NK-92 (cell line): ENCODE measurements around the gene GLI2.

Experiments
- DNase-seq: peaks from one replicate; lab custom pipeline; 2025; ENCODE audit not compliant: unreplicated experiment; lab: John Stamatoyannopoulos, UW

The GLI2 gene

DNA sequence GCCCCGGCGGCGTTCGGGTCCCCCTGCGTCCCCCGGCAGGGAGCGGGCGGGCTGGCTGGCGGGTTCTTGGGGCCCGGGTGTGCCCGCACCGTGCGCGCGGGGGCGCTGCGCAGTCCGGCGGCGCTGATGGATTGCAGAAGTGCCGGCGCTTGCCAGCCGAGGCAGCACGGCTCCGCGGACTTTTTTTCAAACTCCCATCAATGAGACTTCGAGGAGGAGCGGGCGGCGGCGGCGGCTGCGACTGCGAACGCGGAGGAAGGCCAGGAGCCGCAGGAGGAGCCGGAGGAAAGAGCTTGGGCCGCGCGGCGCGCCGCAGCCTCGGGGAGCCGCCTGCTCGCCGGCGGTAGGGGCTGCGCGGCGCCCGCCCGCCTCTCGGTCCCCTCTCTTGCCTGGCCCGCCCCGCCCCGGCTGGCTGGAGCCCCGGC lies at the start of gene GLI2:
TSS of gene GLI2 (plus strand) at position 123 of the 425 bp plus-strand sequence. CDS start 61,453 bp downstream, outside the sequence.
- DNase-seq = no peak

- DNase-seq = no peak
Observed at GRCh38 chr2:120685974-120686297, 49.7 kb upstream of the GLI2 start.

DNA sequence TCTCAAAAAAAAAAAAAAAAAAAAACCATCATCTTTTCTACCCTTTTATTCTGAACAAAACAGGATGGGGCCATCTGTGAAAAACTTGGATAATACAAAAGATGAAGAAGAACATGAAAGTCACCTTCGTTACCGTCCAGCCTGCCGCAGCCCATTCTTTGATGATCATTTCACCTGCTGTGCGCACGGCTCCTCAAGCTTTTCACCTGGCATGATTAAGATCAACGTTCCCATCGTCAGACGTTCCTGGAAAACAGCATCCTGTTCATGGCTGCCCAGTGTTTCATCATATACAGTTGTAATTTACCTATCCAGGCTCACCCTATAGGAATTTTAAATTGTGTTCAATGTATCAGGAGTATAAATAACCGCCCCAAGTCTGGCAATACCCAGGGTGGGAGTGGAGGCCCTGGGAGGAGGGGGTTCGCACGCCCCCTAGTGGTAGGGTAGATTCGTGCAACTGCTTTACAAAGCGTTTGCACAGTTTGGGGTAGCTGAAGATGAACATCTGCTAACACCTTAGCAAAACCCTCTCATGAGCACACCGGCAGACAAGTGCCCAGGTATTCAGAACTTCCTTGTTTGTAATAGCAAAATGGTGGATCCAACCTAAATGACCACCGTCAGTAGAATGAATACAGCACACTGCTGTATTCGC lies 49.0 kb upstream of the GLI2 start:
- DNase-seq = no peak

GRCh38 chr2:120687210-120687609 lies 48.5 kb upstream of the GLI2 start:
- DNase-seq = no peak

DNA sequence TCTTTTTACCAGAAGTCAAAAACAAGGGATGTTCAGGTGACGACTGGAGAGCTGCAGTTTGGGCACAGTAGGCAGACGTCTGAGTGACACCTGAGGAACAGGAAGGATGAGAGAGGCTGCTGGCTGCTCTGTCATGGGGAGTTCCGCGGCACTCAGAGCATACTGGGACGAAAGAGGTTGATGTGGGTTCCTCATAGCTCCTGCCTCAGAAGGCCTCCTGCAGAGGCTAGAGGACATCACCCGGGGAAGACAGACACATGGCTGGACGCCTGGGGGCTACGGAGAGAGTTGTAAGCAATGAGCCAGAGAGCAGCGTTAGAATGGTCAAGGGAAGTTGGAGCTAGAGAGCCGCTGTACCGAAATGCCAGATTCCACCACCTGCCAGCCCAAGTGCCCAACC lies 45.1 kb upstream of the GLI2 start:
- no peak for DNase-seq

GRCh38 chr2:120691410-120691809 lies 44.3 kb upstream of the GLI2 start:
- DNase-seq = no peak

DNA sequence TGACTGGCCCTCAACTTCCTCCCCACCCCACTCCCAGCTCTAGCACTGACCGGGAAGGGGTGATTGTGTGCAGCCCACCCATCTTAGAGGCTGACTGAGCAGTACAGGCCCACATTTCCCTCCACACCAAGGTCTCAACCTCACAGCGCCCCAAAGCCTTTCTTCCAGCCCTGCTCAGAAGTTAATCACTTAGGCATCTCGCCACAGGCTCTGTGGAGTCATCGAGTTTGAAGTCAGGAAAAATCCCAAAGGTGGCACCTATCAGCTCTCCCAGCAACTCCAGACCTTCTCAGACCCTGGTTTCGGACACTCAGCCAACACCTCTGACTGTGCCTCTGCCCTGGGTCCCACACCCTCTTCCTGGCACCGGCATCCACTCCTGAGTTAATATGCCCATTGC lies 43.0 kb upstream of the GLI2 start:
- DNase-seq = no peak

DNA sequence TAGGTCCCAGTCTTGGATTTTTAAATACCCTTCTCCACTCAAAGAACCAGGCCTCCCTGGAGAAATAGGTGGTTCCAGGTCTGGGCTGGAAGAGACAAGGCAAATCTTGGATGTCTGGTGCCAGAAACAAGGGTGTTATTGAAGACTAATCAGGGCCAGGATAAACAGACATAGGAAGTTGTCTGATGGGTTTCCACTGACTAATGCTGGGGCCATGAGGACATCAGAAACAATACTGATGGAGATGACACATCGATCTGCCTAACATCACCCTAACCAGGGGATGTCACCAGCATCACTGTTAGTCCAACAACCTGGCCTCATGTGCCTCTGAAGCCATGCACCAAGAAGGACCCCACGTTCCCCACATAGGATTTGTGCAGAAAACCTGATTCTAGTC lies 42.5 kb upstream of the GLI2 start:
- DNase-seq = no peak

DNA sequence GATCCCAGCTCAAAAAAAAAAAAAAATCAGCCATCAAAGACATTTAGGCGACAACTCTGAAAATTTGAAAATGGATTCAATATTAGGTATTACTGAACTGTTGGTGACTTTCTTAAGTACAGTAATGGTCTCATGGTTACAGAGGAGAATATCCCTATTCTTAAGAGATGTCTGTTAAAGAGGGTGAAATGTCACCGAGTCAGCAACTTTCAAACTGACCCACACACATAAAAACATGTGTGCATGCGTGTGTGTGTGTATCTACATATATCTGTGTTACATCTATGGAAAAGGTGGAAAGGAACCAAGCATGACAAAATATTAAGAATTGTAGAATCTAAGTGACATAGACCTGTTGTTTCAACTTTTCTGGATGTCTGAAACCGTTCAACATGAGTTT lies 41.6 kb upstream of the GLI2 start:
- no peak for DNase-seq

DNA sequence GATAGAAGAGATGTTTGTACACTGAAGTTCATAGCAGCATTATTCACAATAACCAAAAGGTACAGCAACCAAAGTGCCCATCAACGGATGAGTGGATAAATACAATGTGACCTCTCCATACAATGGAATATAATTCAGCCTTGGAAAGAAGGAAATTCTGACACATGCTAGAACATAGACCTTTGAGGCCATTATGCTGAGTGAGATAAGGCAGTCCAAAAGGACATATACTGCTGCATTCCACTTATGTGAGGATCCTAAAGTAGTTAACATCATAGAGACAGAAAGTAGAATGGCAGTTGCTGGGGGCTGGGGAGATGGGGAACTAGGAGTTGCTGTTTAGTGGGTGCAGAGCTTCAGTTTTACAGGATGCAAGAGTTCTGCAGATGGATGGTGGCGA lies 38.2 kb upstream of the GLI2 start:
- no peak for DNase-seq

- DNase-seq = no peak
Observed at GRCh38 chr2:120699292-120699691, 36.4 kb upstream of the GLI2 start.

- no peak for DNase-seq
Observed at GRCh38 chr2:120700659-120701058, 35.0 kb upstream of the GLI2 start.

DNA sequence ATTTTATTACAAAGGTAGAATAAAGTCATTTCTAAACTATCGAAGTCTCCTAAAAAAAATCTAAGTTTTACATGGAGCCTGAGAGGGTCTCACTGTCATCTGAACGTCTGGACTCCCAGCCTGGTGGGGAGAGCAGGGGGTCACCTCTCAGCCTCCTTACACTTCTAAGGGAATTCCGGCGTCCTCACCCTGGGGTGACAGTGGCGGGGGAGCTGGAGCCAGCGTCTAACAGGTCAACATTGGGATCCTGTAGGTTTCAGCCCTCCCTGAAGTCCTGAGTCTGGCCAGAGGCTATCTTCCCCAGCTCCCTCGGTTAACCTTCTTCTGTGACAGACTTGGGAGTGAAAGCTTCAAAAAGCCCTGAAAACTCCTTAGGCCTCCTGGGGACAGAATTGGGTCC lies 34.6 kb upstream of the GLI2 start:
- no peak for DNase-seq

GRCh38 chr2:120701499-120701898 lies 34.2 kb upstream of the GLI2 start:
- DNase-seq = no peak

DNA sequence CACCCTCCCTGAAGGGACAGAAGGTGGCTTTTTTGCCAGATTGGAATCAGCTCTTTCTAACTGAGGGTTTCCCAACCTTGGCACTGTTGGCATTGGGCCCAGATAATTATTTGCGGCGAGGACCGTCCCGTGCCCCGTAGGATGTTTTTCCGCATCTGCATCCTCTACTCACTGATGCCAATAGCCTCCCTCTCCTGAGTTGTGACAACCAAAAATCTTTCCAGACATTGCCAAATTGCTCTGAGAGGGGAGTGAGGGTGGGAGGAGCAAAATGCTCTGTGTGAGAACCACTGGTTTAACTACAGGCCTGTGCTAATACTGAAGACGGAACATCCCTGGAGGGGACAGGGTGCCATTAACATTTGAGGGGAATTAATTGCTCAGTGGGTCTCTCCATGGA lies 33.6 kb upstream of the GLI2 start:
- DNase-seq = no peak

GRCh38 chr2:120702801-120703200 lies 32.9 kb upstream of the GLI2 start:
- DNase-seq = no peak

- no peak for DNase-seq
Observed at GRCh38 chr2:120703330-120703994, 32.2 kb upstream of the GLI2 start.

- DNase-seq = no peak
Observed at GRCh38 chr2:120704696-120705095, 31.0 kb upstream of the GLI2 start.

GRCh38 chr2:120707816-120708215 lies 27.9 kb upstream of the GLI2 start:
- DNase-seq = no peak

DNA sequence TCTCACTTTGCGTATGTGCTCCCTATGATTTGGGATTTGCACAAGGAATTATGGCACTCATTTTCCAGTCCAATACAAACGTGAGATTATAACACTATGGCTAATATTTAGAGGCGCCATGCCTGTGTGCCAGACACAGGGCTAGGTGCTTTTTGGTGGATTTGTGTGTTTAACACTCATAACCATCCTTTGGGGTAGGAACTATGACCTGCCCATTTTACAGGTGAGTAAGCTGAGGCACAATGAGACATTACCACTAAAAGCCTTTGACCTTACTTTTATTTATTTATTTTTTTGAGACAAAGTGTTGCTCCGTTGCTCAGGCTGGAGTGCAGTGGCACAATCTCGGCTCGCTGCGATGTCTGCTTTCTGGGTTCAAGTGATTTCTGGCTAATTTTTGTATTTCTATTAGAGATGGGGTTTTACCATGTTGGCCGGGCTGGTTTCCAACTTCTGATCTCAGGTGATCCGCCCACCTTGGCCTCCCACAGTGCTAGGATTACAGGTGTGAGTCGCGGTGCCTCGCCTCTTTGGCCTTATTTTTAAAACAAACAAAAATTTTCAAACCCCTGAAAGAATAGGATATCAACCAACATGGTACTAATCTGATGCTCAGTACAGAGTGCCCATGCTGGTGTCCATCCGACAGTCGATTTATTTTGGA lies 26.6 kb upstream of the GLI2 start:
- DNase-seq = no peak

DNA sequence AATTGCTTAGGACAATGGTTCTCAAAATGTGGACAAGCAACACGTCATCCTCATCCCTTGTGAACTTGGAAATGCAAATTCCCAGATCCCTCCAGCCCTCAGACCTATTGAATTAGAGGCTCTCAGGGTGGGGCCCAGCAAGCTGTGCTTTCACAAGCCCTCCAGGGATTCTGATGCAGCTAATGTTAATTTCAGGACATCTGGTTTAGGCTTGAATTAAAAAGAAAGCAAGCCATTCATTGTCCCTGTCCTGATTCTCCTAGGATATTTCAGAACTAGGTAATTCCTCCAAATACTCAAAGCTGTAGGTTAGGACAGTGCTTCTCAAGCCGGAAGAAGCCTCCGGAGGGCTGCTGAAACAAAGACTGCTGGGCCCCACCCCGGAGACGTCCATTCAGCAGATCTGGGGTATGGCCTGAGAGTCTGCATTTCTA lies 26.0 kb upstream of the GLI2 start:
- DNase-seq = no peak

GRCh38 chr2:120710256-120710655 lies 25.4 kb upstream of the GLI2 start:
- DNase-seq = no peak
